ENCODE measurements around the gene CASP2. TPM values are rescaled to one million over a fixed set of nuclear protein-coding genes. Genes with fewer than 3 reads are reported as not detected.

The CASP2 gene
- total and polyA plus RNA-seq, 2 donors (not counting 1 experiment from before 2014, with no cell fraction given), result 9.4 to 22.6 TPM

DNA sequence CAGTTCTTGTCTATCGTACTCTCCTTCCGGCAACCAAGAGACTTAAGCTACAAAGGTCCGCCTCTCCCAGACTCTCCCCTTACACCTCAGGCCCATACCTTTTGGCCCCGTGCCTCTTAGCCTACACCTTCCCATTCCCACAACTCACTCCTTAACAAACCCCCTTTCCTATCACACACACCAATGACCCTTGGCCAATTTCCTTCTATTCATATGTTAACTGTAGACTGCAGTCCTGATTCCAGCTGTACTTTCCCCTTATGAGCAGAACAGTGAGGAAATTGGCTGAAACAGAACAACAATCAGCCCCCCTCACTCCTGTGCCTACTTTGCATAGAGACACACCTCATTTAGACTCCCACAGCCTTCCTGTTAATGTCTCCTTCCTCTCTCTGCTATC, 4.8 kb upstream of the CASP2 start:
- H3K4me3 ChIP-seq (replicated peaks in 1 of 4; ENCODE audit: control extremely low read depth in 1 of 4, insufficient read depth in 1 of 4, low read depth in 3 of 4, low read length in 4 of 4), result no peak overlapping the region
- no peak overlapping the region for H3K9ac ChIP-seq (ENCODE audit: insufficient read depth, low read length)
- H3K27ac ChIP-seq (ENCODE audit: insufficient read depth, low read length), result no peak overlapping the region
- H2AFZ ChIP-seq (ENCODE audit: low read length), result no peak overlapping the region
- peaks cover 3% of the 10 kb centered on the region for H3K4me1 ChIP-seq (ENCODE audit: control insufficient read depth, extremely low read depth, insufficient read depth, low read length)
- no peaks in the 10 kb centered on the region for H3K79me2 ChIP-seq (ENCODE audit: control insufficient read depth, insufficient read depth, low read length)
- H3K27me3 ChIP-seq (ENCODE audit: control insufficient read depth, insufficient read depth, low read length), result no peaks in the 10 kb centered on the region
- H3K36me3 ChIP-seq (ENCODE audit: control insufficient read depth, insufficient read depth, low read length), result no peaks in the 10 kb centered on the region
- TF ChIP-seq, protein P1, sequence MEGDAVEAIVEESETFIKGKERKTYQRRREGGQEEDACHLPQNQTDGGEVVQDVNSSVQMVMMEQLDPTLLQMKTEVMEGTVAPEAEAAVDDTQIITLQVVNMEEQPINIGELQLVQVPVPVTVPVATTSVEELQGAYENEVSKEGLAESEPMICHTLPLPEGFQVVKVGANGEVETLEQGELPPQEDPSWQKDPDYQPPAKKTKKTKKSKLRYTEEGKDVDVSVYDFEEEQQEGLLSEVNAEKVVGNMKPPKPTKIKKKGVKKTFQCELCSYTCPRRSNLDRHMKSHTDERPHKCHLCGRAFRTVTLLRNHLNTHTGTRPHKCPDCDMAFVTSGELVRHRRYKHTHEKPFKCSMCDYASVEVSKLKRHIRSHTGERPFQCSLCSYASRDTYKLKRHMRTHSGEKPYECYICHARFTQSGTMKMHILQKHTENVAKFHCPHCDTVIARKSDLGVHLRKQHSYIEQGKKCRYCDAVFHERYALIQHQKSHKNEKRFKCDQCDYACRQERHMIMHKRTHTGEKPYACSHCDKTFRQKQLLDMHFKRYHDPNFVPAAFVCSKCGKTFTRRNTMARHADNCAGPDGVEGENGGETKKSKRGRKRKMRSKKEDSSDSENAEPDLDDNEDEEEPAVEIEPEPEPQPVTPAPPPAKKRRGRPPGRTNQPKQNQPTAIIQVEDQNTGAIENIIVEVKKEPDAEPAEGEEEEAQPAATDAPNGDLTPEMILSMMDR (conservative IDR thresholded peaks at IDR 0.05 in 1 of 2, IDR thresholded peaks at IDR 0.05 in 1 of 2; ENCODE audit: low read depth in 1 of 2, low read length in 2 of 2), result no peak
- no peak for TF ChIP-seq EZH2 (IDR thresholded peaks at IDR 0.05; ENCODE audit: low read length, missing control alignments)
- no peaks in the 10 kb centered on the region for H3K9me3 ChIP-seq (ENCODE audit: control insufficient read depth, insufficient read depth, low read depth, low read length)
- DNase-seq (ENCODE audit: low read depth in 2 of 2), result no peak
- no peak overlapping the region for H3K4me2 ChIP-seq (ENCODE audit: extremely low read depth, insufficient read depth, low read length)
- H4K20me1 ChIP-seq (ENCODE audit: control insufficient read depth, extremely low read depth, insufficient read depth, low read length), result no peaks in the 10 kb centered on the region

DNA sequence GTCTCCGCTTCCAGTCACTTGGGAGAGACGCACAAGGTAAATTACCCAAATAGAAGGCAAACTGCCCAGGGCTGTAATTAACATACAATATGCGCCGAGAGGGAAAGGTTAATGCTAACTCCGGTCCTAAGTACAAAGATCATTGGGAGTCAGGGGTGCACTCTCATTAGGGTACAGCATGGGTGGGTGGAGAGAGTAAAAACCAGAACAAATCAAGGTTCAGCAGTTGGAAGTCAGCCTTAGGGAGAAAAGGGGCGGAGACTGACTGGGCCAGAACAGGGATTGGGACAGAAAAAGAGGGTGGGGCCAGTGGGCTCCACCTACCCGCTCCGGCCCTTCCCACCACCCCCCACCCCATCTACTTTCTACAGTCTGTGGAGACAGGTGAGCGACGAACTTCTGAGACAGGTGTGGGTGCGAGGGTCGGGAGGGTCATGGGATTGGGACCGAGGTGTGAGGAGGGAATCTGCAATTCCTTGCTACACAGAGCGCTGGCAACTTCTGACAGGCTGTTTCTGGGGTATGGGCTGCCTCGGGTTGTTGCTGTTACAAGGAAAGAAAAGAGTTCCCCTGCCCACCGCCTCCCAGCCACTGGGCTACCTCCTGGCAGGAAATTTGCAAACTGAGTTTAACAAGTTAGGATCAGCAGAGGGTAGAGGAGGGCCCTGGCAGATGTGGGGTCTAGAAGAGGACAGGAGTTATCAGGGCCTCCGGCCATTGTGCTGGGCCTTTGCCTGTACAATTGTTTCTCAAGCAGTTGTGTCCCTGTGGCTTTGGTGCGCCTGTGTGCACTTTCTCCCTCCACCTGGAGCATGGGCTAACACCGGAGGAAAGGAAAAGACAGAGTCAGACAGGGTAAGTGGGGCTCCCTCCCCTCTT, 3.3 kb upstream of the CASP2 start, which contains the start of gene TMEM139:
Gene TMEM139, plus strand, starts transcription at position 368 of the 879 bp plus-strand sequence. CDS start 1,000 bp downstream, outside the sequence.
- no peaks in the 10 kb centered on the region for H3K9me3 ChIP-seq (ENCODE audit: control insufficient read depth, insufficient read depth, low read depth, low read length)
- peaks cover 13% of the 10 kb centered on the region for H3K79me2 ChIP-seq (ENCODE audit: control insufficient read depth, insufficient read depth, low read length)
- H3K4me2 ChIP-seq (ENCODE audit: extremely low read depth, insufficient read depth, low read length), result no peak within 1 kb of the TSS
- no peak within 1 kb of the TSS for H3K27ac ChIP-seq (ENCODE audit: insufficient read depth, low read length)
- H3K9ac ChIP-seq (ENCODE audit: insufficient read depth, low read length), result no peak within 1 kb of the TSS
- H3K4me1 ChIP-seq (ENCODE audit: control insufficient read depth, extremely low read depth, insufficient read depth, low read length), result peaks cover 6% of the 10 kb centered on the region
- H3K27me3 ChIP-seq (ENCODE audit: control insufficient read depth, insufficient read depth, low read length), result no peaks in the 10 kb centered on the region
- TF ChIP-seq, protein P1 (conservative IDR thresholded peaks at IDR 0.05 in 1 of 2, IDR thresholded peaks at IDR 0.05 in 1 of 2; ENCODE audit: low read depth in 1 of 2, low read length in 2 of 2), result no peak
- TF ChIP-seq EZH2 (IDR thresholded peaks at IDR 0.05; ENCODE audit: low read length, missing control alignments), result no peak
- H4K20me1 ChIP-seq (ENCODE audit: control insufficient read depth, extremely low read depth, insufficient read depth, low read length), result no peaks in the 10 kb centered on the region
- no peak within 1 kb of the TSS for H3K4me3 ChIP-seq (replicated peaks in 1 of 4; ENCODE audit: control extremely low read depth in 1 of 4, insufficient read depth in 1 of 4, low read depth in 3 of 4, low read length in 4 of 4)
- no peak within 1 kb of the TSS for H2AFZ ChIP-seq (ENCODE audit: low read length)
- no peaks in the 10 kb centered on the region for H3K36me3 ChIP-seq (ENCODE audit: control insufficient read depth, insufficient read depth, low read length)
- DNase-seq (ENCODE audit: low read depth in 2 of 2), result no peak

DNA sequence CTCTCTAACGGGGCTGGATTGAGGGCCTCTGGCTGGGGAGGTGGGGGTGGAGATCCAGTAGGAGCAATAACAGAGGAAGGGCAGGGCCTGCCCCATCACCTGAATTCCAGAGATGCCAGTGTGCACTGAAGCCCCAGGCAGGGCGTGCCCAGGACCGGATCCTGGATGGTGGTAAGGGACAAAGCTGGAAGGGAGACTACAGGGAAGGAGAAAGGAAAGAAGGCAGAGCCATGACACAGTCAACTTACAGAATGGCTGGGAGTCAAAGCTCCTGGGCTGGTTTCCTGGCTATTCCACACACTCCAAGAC, 2.7 kb upstream of the CASP2 start:
- Histone ChIP-seq H4K20me1 (ENCODE audit: control insufficient read depth, extremely low read depth, insufficient read depth, low read length) (no peaks in the 10 kb centered on the region), H3K4me1 (ENCODE audit: control insufficient read depth, extremely low read depth, insufficient read depth, low read length) (peaks cover 8% of the 10 kb centered on the region), H3K9ac (ENCODE audit: insufficient read depth, low read length) (no peak overlapping the region), H3K27me3 (ENCODE audit: control insufficient read depth, insufficient read depth, low read length) (no peaks in the 10 kb centered on the region), H3K9me3 (ENCODE audit: control insufficient read depth, insufficient read depth, low read depth, low read length) (no peaks in the 10 kb centered on the region), H3K79me2 (ENCODE audit: control insufficient read depth, insufficient read depth, low read length) (peaks cover 19% of the 10 kb centered on the region), H3K4me3 (replicated peaks in 1 of 4; ENCODE audit: control extremely low read depth in 1 of 4, insufficient read depth in 1 of 4, low read depth in 3 of 4, low read length in 4 of 4) (no peak overlapping the region), H3K36me3 (ENCODE audit: control insufficient read depth, insufficient read depth, low read length) (no peaks in the 10 kb centered on the region), H3K4me2 (ENCODE audit: extremely low read depth, insufficient read depth, low read length) (no peak overlapping the region), H2AFZ (ENCODE audit: low read length) (no peak overlapping the region), H3K27ac (ENCODE audit: insufficient read depth, low read length) (no peak overlapping the region)
- TF ChIP-seq EZH2 (IDR thresholded peaks at IDR 0.05; ENCODE audit: low read length, missing control alignments), result no peak
- TF ChIP-seq, protein P1 (conservative IDR thresholded peaks at IDR 0.05 in 1 of 2, IDR thresholded peaks at IDR 0.05 in 1 of 2; ENCODE audit: low read depth in 1 of 2, low read length in 2 of 2), result no peak
- no peak for DNase-seq (ENCODE audit: low read depth in 2 of 2)

All from fibroblast of lung (primary cell).